Smooth muscle cell of the pulmonary artery (primary cell): ENCODE measurements around the gene PCNA. TPM values are rescaled to one million over a fixed set of nuclear protein-coding genes. Genes with fewer than 3 reads are reported as not detected.

Source experiments
- total RNA-seq: library from RNA; depleted of rRNA; stranded (reverse); fragments of >200 nt; gene quantifications from 2 replicates; pipeline ENCODE4 v1.2.3, GENCODE V29; 2014

Gene PCNA
- total RNA-seq: 69.8 and 70.1 TPM in 2 replicates

GRCh38 chr20:5119435-5120184, at the start of gene PCNA:
TSS of gene PCNA (minus strand) at chr20:5119958. CDS start at chr20:5119798, 160 bp downstream.

GRCh38 chr20:5126512-5127203, 6.9 kb upstream of the PCNA start, which contains the start of gene CDS2:
TSS of gene CDS2 (plus strand) at chr20:5127008. CDS start at chr20:5127093, 85 bp downstream.

Other genes starting within 250 kb of the PCNA start
- gene SLC23A2, start 118.4 kb downstream of the PCNA start, total RNA-seq: 17.0 and 27.4 TPM in 2 replicates
- 109 and 125 TPM in 2 replicates for gene TMEM230, start 6.9 kb downstream of the PCNA start, total RNA-seq
- gene CDS2, start 7.0 kb upstream of the PCNA start, total RNA-seq: 28.0 and 29.6 TPM in 2 replicates
- not detected in 2 replicates for gene PROKR2, start 197.0 kb upstream of the PCNA start, total RNA-seq